ENCODE measurements around the gene PCNX2.

DNA sequence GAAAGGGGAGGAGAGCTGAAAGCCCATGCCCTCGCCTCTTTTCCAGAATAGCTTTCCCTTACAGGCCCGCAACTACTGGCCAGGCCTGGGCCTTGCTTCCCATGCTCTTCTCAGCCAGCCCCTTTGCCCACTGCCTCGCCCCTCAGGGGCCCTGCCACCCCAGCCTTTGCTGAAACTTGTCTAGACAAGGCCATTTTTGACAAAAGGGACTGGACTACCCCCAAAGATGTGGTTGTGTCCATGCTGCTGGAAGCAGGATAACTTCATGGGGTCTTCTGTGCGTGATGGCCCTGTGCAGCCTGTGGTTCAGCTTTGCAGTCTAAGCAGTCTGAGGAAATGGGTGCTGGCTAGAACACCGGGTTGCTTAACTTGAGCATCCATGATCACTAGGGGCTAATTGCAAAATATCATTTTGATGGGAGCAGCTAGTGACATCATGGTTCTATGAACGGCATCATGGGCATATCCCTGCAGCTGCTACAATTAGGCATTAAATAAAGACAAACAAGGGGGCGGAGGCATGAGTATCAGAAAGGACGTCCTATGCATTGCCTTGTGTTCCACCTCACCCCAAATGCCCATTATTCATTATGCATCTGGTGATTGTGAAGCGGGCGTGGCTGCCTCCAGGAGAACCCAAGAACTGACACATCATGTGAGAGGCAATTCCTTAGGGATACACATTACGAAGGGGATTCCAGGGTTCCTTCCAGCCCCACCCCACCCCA lies 308.3 kb downstream of the PCNX2 start:
- TF ChIP-seq, protein P1, sequence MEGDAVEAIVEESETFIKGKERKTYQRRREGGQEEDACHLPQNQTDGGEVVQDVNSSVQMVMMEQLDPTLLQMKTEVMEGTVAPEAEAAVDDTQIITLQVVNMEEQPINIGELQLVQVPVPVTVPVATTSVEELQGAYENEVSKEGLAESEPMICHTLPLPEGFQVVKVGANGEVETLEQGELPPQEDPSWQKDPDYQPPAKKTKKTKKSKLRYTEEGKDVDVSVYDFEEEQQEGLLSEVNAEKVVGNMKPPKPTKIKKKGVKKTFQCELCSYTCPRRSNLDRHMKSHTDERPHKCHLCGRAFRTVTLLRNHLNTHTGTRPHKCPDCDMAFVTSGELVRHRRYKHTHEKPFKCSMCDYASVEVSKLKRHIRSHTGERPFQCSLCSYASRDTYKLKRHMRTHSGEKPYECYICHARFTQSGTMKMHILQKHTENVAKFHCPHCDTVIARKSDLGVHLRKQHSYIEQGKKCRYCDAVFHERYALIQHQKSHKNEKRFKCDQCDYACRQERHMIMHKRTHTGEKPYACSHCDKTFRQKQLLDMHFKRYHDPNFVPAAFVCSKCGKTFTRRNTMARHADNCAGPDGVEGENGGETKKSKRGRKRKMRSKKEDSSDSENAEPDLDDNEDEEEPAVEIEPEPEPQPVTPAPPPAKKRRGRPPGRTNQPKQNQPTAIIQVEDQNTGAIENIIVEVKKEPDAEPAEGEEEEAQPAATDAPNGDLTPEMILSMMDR (IDR thresholded peaks at IDR 0.05) = no peak
- no peak for TF ChIP-seq POLR2A (IDR thresholded peaks at IDR 0.05)
